HepG2 (cell line): Measurements from ENCODE around the gene SAA4. TPM values are rescaled to one million over a fixed set of nuclear protein-coding genes. Genes with fewer than 3 reads are reported as not detected.

Experiments
- ATAC-seq: fragments of 200-7000 bp; cut with Tn5 transposase; 3 replicates; pipeline ENCODE4 v1.9.1; 2020; ENCODE audit warnings: mild to moderate bottlenecking, moderate library complexity
- BruUV-seq: library from RNA; stranded (reverse); fragments of 400-500 nt; replicated peaks from 2 replicates; lab custom pipeline; 2021; lab: Mats Ljungman, UMichigan
- CTCF ChIA-PET: fragments of 300-600 bp; formaldehyde crosslinking; extraction: SDS; loops from one replicate; lab custom pipeline; 2021; ENCODE audit warnings: low total read pairs, inconsistent platforms, low intra/inter-chr PET ratio; lab: Yijun Ruan, JAX
- POLR2A ChIA-PET: fragments of 350-600 bp; sonication (Branson Sonifier 250); formaldehyde crosslinking; loops from one replicate; lab custom pipeline; 2020; ENCODE audit warnings: antibody characterized with exemption, inconsistent platforms; lab: Yijun Ruan, JAX
- DNase-seq: peaks from one replicate; pipeline ENCODE4 v3.0.0-alpha.2; 2015; ENCODE audit warnings: low spot score
- FAIRE-seq: peaks from 3 replicates; lab custom pipeline; 2011; peaks lifted over from hg19 to GRCh38; lab: Jason Lieb, UNC
- H2AFZ ChIP-seq: one replicate; pipeline ENCODE4 v1.6.1; 2011; ENCODE audit warnings: low read length, inconsistent platforms
- H3K27ac ChIP-seq: fragments of 300-600 bp; 3 replicates; pipeline ENCODE4 v1.8.0; 2011; ENCODE audit warnings: mixed run types, mild to moderate bottlenecking, mixed read lengths, low read length, inconsistent platforms; ENCODE audit not compliant: insufficient read depth; ENCODE audit errors: extremely low read length
- H3K27me3 ChIP-seq, 2 experiments: fragments of 200-600 bp in 1 of 2; 2 replicates in 1 of 2; 3 replicates in 1 of 2; pipeline versions ENCODE4 v1.6.0 to v1.8.0; 2011; ENCODE audit warnings: low read length in 2 of 2, mild to moderate bottlenecking in 2 of 2, moderate library complexity in 2 of 2, inconsistent platforms in 1 of 2; ENCODE audit not compliant: insufficient read depth in 2 of 2, control insufficient read depth in 1 of 2
- H3K36me3 ChIP-seq, 2 experiments: fragments of 200-600 bp in 1 of 2; replicated peaks in 1 of 2; 2 replicates in 1 of 2; 3 replicates in 1 of 2; pipeline versions ENCODE4 v1.5.1 to v1.8.0; 2011; ENCODE audit warnings: low read length in 2 of 2, inconsistent platforms in 1 of 2; ENCODE audit not compliant: insufficient read depth in 2 of 2, control insufficient read depth in 1 of 2
- H3K4me1 ChIP-seq: 2 replicates; pipeline ENCODE4 v1.5.1; 2012; ENCODE audit warnings: low read length, inconsistent platforms; ENCODE audit not compliant: insufficient read depth
- H3K4me2 ChIP-seq: 2 replicates; pipeline ENCODE4 v1.6.0; 2011; ENCODE audit warnings: low read depth, low read length, inconsistent platforms
- H3K4me3 ChIP-seq, 3 experiments: fragments of 200-600 bp in 1 of 3; sonication (generic), shearing (Covaris generic) in 1 of 3; replicated peaks in 1 of 3; 2 replicates each; pipeline ENCODE4 v1.5.1; 2011 to 2016; ENCODE audit warnings: low read length in 3 of 3, inconsistent platforms in 2 of 3, low read depth in 2 of 3, mild to moderate bottlenecking in 2 of 3, control low read depth in 1 of 3, mixed read lengths in 1 of 3; ENCODE audit not compliant: insufficient read depth in 1 of 3
- H3K79me2 ChIP-seq: one replicate; pipeline ENCODE4 v1.6.1; 2011; ENCODE audit warnings: low read length, inconsistent platforms; ENCODE audit not compliant: insufficient read depth
- H3K9ac ChIP-seq: 2 replicates; pipeline ENCODE4 v1.6.0; 2011; ENCODE audit warnings: mild to moderate bottlenecking, low read depth, low read length, inconsistent platforms; ENCODE audit not compliant: insufficient read depth
- H3K9me3 ChIP-seq: 2 replicates; pipeline ENCODE4 v1.5.1; 2012; ENCODE audit warnings: mild to moderate bottlenecking, low read length
- H4K20me1 ChIP-seq: 2 replicates; pipeline ENCODE4 v1.6.0; 2011; ENCODE audit warnings: inconsistent platforms, mild to moderate bottlenecking, low read length, moderate library complexity; ENCODE audit not compliant: insufficient read depth
- AGO1 ChIP-seq: fragments of 200-400 bp; formaldehyde crosslinking; IDR thresholded peaks from 2 replicates; pipeline ENCODE4 v1.6.1; 2017; ENCODE audit warnings: mild to moderate bottlenecking, low read depth, low read length, moderate library complexity; ENCODE audit not compliant: poor library complexity, severe bottlenecking
- EEA1 ChIP-seq: sonication (generic); formaldehyde crosslinking; IDR thresholded peaks from 2 replicates; pipeline ENCODE4 v1.5.1; 2020; ENCODE audit warnings: mild to moderate bottlenecking, missing genetic modification reagents, borderline replicate concordance
- GTF3A ChIP-seq: sonication (generic); formaldehyde crosslinking; conservative IDR thresholded peaks from 2 replicates; pipeline ENCODE4 v1.4.0; 2020; ENCODE audit warnings: mild to moderate bottlenecking, missing genetic modification reagents
- HDAC6 ChIP-seq: fragments of 200-600 bp; sonication (generic); IDR thresholded peaks from 2 replicates; pipeline ENCODE4 v1.7.0; 2017; ENCODE audit warnings: mild to moderate bottlenecking, antibody characterized with exemption, low read length, low read depth
- REXO4 ChIP-seq: sonication (generic); formaldehyde crosslinking; IDR thresholded peaks from 2 replicates; pipeline ENCODE4 v1.8.0; 2022; ENCODE audit warnings: missing genetic modification reagents, mild to moderate bottlenecking, borderline replicate concordance
- SUZ12 ChIP-seq: fragments of 150-350 bp; IDR thresholded peaks from 2 replicates; pipeline ENCODE4 v1.6.1; 2014; ENCODE audit warnings: low read depth, low read length
- TEAD3 ChIP-seq: optimal IDR thresholded peaks from 2 replicates; pipeline ENCODE3; 2016; ENCODE audit warnings: borderline replicate concordance
- TSC22D2 ChIP-seq: sonication (generic); formaldehyde crosslinking; IDR thresholded peaks from 2 replicates; pipeline ENCODE4 v1.5.1; 2020; ENCODE audit warnings: missing genetic modification reagents, mild to moderate bottlenecking, borderline replicate concordance
- ZFP82 ChIP-seq: sonication (generic); formaldehyde crosslinking; IDR thresholded peaks from 2 replicates; pipeline ENCODE4 v1.5.1; 2020; ENCODE audit warnings: mild to moderate bottlenecking, missing genetic modification reagents, borderline replicate concordance
- ZNF34 ChIP-seq: sonication (generic); formaldehyde crosslinking; IDR thresholded peaks from 2 replicates; pipeline ENCODE4 v1.4.0; 2020; ENCODE audit warnings: mild to moderate bottlenecking, missing genetic modification reagents, borderline replicate concordance
- ZNF44 ChIP-seq: sonication (generic); formaldehyde crosslinking; IDR thresholded peaks from 2 replicates; pipeline ENCODE4 v1.5.1; 2020; ENCODE audit warnings: mild to moderate bottlenecking, missing genetic modification reagents
- ZNF550 ChIP-seq: sonication (generic); formaldehyde crosslinking; IDR thresholded peaks from 2 replicates; pipeline ENCODE4 v1.4.0; 2020; ENCODE audit warnings: mild to moderate bottlenecking, missing genetic modification reagents, borderline replicate concordance
- ZNF598 ChIP-seq: sonication (generic); formaldehyde crosslinking; IDR thresholded peaks from 2 replicates; pipeline ENCODE4 v1.5.1; 2020; ENCODE audit warnings: mild to moderate bottlenecking, missing genetic modification reagents, borderline replicate concordance
- ZNF678 ChIP-seq: sonication (generic); formaldehyde crosslinking; IDR thresholded peaks from 2 replicates; pipeline ENCODE4 v1.4.0; 2020; ENCODE audit warnings: mild to moderate bottlenecking, missing genetic modification reagents
- ZNF747 ChIP-seq: sonication (generic); formaldehyde crosslinking; IDR thresholded peaks from 2 replicates; pipeline ENCODE4 v1.8.1; 2023; ENCODE audit warnings: missing genetic modification reagents, mild to moderate bottlenecking, borderline replicate concordance
- ZNF850 ChIP-seq: sonication (generic); formaldehyde crosslinking; conservative IDR thresholded peaks from 2 replicates; pipeline ENCODE4 v1.9.0; 2021; ENCODE audit warnings: mild to moderate bottlenecking, missing genetic modification reagents
- WGBS: methylation state at CpG from one replicate; pipeline ENCODE4 v1.1.6; 2017; ENCODE audit warnings: low lambda C conversion rate; 5-methylcytosine and 5-hydroxymethylcytosine counted together
- in situ Hi-C: cut with HindIII; loops from 2 replicates; pipeline ENCODE4 v1.10.0; 2017; ENCODE audit warnings: low pct_unique_long_range_greater_than_20kb; ENCODE audit not compliant: extremely low pct_ligation_motif_present
- intact Hi-C: fragments of 100-400 bp; cut with micrococcal nuclease; formaldehyde crosslinking; loops from one replicate; pipeline ENCODE4 v1.10.0; 2022; ENCODE audit not compliant: unreplicated experiment
- polyA plus RNA-seq, 8 experiments: library from polyadenylated mRNA; depleted of rRNA in 3 of 8; stranded (reverse) in 7 of 8; unstranded in 1 of 8; fragments of >200 nt; fragmentation: Illumina TruSeq in 4 of 8; extraction: Trizol in 4 of 8; gene quantifications; 2 replicates each; pipeline versions ENCODE4 v1.2.1 to v1.2.3, GENCODE V29; 2011 to 2016; ENCODE audit warnings: low read depth in 4 of 8, missing spikeins in 1 of 8, mixed read lengths in 1 of 8; ENCODE audit not compliant: insufficient read depth in 1 of 8
- total RNA-seq, 5 experiments: library from RNA; depleted of rRNA; stranded (reverse); fragments of >200 nt; fragmentation: Illumina TruSeq; extraction: Trizol; gene quantifications; 2 replicates each; pipeline ENCODE4 v1.2.3, GENCODE V29; 2016; ENCODE audit warnings: low read depth in 1 of 5
- TF ChIP-seq, protein P1 (sequence below): sonication (generic); formaldehyde crosslinking; IDR thresholded peaks from 2 replicates; pipeline ENCODE4 v1.4.0; 2020; ENCODE audit warnings: low read depth, mild to moderate bottlenecking, missing genetic modification reagents

The SAA4 gene
- total and polyA plus RNA-seq, 2 of the 13 experiments (the other 11 are each of a cell fraction or from before 2014, with no cell fraction given) = 53.4 to 253 TPM

DNA sequence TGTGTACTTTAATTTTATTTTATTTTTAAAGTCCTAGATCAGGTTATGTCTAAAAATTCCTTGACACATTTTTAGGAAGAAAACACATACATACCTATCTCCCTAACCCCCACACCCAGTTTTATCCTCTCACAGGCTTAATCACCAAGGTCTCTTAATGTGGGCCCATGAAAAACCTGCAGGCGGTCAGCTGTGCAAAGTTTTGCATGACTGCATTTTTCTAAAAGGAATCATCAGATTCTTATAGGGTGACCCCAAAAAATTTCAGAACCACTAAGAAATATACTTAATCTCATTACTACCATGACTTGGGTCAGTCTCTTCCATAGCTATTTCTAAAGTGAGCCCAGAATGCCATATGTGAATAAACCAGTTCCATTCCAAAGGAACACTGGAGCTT, 49.2 kb upstream of the SAA4 start:
- Histone ChIP-seq H3K4me2 (no peak overlapping the region), H3K9ac (no peak overlapping the region), H3K27me3 (no peaks in the 10 kb centered on the region), H3K36me3 (peaks cover 24 to 64% of the 10 kb centered on the region in 2 experiments), H2AFZ (no peak overlapping the region), H3K27ac (no peak overlapping the region), H4K20me1 (no peaks in the 10 kb centered on the region), H3K9me3 (no peaks in the 10 kb centered on the region), H3K79me2 (no peaks in the 10 kb centered on the region)
- WGBS = 96% methylated on average over 1 of the region's 1 CpG
- ChIA-PET POLR2A (no interaction called here), CTCF (no interaction called here)
- no peak for DNase-seq
- in situ Hi-C loops = no loop called here
- intact Hi-C loops = no loop called here
- no peak for TF ChIP-seq ZNF850 (CRISPR knock-in tag)
- TF ChIP-seq SUZ12 = no peak
- TF ChIP-seq ZNF747 (CRISPR knock-in tag) = no peak
- no peak for TF ChIP-seq ZNF550 (CRISPR knock-in tag)
- TF ChIP-seq, all 625 proteins: peak for 0
- ATAC-seq (no peak), FAIRE-seq (no peak)
- no TSS peak for BruUV-seq
- Histone ChIP-seq H3K4me1 (no peaks in the 10 kb centered on the region), H3K4me3 (no peak overlapping the region)

DNA sequence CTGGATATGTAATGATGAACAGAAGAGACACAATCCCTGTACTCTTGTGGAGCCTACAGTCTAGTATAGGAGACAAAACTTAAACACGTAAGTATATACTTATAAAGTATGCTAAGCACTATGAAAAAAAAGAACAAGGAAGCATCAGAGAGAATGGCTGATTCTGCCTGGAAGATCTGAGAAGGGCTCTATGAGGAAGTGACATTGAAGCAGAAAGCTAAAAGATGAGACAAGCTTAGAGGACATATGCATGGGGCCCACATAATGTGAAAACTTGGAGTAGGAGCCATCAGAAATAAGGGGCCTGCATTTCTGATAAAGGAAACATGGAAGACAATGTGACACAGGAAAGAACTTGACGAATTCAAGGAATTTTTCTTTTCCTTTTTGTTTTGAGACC, 46.0 kb upstream of the SAA4 start:
- no peak for ATAC-seq
- Histone ChIP-seq H3K79me2 (no peaks in the 10 kb centered on the region), H3K27ac (no peak overlapping the region), H3K36me3 (peaks cover 18 to 55% of the 10 kb centered on the region in 2 experiments), H4K20me1 (no peaks in the 10 kb centered on the region), H3K4me3 (no peak overlapping the region), H3K9me3 (no peaks in the 10 kb centered on the region), H2AFZ (no peak overlapping the region), H3K9ac (no peak overlapping the region), H3K4me1 (no peaks in the 10 kb centered on the region), H3K4me2 (no peak overlapping the region), H3K27me3 (no peaks in the 10 kb centered on the region)
- in situ Hi-C loops (no loop called here), intact Hi-C loops (no loop called here)
- no peak for DNase-seq
- TF ChIP-seq ZNF44 (CRISPR knock-in tag) = no peak
- TF ChIP-seq AGO1 = no peak
- no peak for TF ChIP-seq TEAD3
- TF ChIP-seq TSC22D2 (CRISPR knock-in tag) = no peak
- TF ChIP-seq ZNF34 (CRISPR knock-in tag) = no peak
- TF ChIP-seq REXO4 (CRISPR knock-in tag) = no peak
- no peak for TF ChIP-seq EEA1 (CRISPR knock-in tag)
- no peak for TF ChIP-seq GTF3A
- no peak for TF ChIP-seq HDAC6
- TF ChIP-seq, protein P1, sequence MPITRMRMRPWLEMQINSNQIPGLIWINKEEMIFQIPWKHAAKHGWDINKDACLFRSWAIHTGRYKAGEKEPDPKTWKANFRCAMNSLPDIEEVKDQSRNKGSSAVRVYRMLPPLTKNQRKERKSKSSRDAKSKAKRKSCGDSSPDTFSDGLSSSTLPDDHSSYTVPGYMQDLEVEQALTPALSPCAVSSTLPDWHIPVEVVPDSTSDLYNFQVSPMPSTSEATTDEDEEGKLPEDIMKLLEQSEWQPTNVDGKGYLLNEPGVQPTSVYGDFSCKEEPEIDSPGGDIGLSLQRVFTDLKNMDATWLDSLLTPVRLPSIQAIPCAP (CRISPR knock-in tag) = no peak
- no peak for TF ChIP-seq ZNF598 (CRISPR knock-in tag)
- TF ChIP-seq ZNF678 (CRISPR knock-in tag) = no peak
- no peak for TF ChIP-seq ZFP82
- WGBS = 98% methylated on average over 2 of the region's 2 CpGs
- no TSS peak for BruUV-seq
- ChIA-PET CTCF (no interaction called here), POLR2A (no interaction called here)
- no peak for FAIRE-seq
